Activated CD4-positive, alpha-beta T cell treated with anti-CD3 and anti-CD28 coated beads, Interleukin-2, amount 50 U/mL, for 16 hours (primary cell): ENCODE results near the gene BAHCC1.
"Not testable (repeated sequence)": the region's sequence is repeated elsewhere in the genome, so short reads cannot be mapped to it uniquely, and the experiment has no call there.

ENCODE experiments used
- DNase-seq: peaks from one replicate; pipeline ENCODE4 v3.0.0-alpha.2; 2020

Gene BAHCC1

GRCh38 chr17:81414756-81415516 is 19.7 kb downstream of the BAHCC1 start:
- no peak for DNase-seq

GRCh38 chr17:81415681-81416080 is 20.4 kb downstream of the BAHCC1 start:
- no peak for DNase-seq

- DNase-seq = no peak
These were observed 21.4 kb downstream of the BAHCC1 start for GRCh38 chr17:81416612-81417011.

DNA sequence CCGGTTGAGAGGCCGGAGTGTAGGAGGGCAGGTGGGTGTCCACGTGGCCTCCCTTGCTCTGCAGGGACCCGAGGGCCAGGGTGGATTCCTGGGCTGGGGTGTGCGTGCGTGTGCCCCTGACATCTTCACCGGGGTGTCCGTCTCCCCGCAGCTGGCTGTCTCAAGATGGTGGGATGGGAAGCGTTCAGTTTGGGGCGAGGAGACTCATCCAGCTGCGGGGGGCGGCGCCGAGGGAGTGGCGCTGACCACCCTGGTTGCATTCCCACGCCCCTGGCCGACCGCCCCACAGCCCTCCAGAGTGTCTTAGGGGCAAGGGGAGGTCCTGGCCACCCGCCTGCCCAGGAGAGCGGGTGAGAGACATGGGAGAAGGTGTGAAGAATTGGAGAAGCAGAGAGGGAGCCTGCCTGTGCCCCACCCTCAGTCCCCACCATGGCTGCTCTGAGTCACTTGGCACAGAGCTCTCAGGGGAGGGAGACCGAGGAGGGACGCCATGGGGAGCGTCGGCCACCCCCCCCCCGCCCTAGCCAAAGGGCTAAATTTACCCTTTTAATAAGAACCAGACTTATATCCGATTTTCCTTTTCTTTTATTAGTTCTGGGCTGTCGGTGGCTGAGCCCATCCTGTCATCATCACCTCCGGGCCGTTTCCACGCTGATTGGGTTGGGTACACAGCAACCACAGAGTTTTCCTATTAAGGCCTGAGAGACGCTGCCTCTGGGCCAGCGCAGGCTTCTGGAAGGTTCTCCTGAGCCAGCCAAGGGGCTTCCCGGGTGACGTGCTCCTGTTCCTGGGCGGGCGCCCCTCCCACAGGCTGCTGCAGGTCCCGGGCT is 22.0 kb downstream of the BAHCC1 start:
- no peak for DNase-seq

GRCh38 chr17:81417879-81418709 is 22.8 kb downstream of the BAHCC1 start:
- DNase-seq = no peak

GRCh38 chr17:81418710-81419318 is 23.6 kb downstream of the BAHCC1 start:
- DNase-seq = no peak

GRCh38 chr17:81419319-81419885 is 24.1 kb downstream of the BAHCC1 start:
- DNase-seq = no peak

DNA sequence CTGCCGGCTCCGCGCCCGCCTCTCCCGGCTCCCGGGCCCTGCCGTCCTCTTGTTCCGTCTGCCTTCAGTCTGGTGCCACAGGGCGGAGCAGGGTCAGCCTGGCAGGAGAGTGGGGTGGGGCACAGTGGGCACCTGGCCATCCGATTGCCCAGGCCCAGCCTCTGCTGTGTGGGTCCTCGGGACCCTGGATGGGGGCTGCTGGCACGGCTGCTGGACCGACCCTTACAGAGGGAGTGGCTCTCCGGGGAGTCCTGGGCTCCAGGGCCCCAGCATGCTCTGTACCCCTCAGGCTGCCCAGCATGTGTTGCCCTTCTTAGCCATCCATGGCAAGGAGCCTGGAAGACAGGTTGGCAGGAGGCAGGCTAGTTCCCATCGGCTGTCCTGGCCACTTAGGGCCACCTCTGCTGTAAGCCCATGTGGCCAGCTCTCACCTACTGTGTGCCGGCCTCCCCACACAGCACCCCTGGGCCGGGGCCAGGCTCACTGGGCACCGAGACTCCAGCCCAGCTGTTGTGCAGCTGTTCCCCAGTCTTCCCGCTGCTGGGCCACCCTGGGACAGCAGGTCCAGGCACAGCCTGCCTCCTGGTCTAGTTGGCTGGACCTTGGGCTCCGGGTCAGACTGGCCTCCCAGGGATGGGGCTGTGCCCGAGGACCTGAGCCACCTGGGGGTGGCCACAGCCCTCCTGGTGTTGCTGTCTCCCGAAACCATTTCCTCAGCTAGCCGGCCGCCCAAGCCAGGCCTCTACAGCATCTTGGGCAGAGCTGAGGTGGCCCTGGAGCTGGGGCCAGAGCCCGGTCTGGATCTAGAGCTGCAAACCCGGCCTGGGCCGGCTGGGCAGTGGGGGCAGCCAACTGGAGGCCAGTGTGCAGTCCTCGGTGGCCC is 24.9 kb downstream of the BAHCC1 start:
- DNase-seq = no peak

DNA sequence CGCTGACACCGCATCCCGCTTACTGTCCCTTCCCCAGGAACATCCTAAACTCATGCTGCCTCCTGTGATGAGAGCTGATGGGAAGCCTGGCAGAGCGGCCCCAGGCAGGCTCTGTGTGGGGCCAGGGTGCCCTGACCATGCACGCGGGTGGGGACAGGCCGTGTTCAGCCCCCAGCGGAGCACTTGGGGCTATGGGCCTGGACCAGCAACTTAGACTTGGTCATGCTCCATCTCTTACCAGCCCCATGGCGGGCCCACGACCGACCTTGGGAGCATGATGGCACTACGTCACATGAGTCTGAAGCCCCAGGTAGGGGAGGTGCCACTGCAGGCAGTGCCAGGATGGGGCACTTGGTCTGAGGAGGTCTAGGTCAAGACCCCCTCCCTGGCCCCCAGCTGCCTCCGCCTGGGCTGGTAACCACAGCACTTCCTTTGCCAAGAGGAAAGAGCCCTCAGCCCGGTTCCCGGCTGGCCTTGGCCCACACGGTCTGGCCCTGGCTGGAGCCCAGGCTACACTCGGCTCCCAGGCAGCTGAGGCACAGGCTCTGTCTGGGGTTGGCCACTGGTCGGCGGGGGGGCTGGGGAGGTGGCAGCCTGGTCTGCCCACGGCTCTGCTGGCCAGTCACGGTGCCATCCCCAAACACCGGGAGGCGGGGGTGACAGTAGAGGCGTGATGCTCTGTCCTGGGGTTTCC is 25.7 kb downstream of the BAHCC1 start:
- no peak for DNase-seq

DNA sequence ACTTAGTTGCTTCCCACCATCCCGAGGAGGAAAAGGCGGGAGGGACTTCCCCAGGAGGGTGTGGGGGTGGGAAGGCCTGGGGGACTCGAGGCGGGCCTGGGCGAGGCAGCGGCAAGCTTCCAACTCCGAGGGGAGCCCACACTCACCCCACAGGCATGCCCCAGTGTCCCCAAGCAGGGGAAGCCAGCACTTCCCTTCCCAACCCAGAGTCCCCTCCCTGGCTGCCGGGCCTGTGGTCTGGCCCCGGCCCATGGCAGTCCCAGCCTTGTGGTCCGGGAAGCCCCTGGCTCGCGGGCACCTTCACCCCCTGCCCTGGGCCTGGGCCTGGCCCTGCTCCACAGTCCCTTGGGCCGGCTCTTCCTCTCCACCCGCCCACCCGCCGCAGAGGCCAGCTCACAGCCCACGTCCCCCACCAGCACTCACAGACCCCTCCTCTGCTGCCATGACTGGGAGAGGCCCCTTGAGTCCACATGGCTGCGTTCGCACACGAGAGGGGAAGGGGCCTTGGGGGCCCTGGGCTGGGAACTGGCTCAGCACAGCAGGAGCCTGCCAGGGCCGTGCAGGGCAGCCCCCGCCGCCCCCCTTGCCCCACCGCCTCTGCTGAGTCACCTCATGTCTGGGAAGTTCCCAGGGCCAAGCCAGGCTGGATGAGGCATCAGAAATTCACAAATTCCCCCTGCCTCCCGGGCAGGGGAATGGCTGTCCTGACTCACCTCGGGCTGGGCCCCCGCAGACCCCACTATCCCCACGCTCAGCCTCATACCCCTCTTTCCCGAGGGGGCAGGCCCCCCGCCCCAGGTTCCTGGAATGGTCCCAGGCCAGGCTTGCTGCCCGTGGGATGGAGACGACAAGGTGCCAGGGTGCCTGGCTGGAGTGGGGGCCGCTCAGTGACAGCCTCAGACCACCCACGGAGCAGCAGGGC is 27.8 kb downstream of the BAHCC1 start:
- DNase-seq = no peak

GRCh38 chr17:81423698-81424071 is 28.4 kb downstream of the BAHCC1 start:
- no peak for DNase-seq

DNA sequence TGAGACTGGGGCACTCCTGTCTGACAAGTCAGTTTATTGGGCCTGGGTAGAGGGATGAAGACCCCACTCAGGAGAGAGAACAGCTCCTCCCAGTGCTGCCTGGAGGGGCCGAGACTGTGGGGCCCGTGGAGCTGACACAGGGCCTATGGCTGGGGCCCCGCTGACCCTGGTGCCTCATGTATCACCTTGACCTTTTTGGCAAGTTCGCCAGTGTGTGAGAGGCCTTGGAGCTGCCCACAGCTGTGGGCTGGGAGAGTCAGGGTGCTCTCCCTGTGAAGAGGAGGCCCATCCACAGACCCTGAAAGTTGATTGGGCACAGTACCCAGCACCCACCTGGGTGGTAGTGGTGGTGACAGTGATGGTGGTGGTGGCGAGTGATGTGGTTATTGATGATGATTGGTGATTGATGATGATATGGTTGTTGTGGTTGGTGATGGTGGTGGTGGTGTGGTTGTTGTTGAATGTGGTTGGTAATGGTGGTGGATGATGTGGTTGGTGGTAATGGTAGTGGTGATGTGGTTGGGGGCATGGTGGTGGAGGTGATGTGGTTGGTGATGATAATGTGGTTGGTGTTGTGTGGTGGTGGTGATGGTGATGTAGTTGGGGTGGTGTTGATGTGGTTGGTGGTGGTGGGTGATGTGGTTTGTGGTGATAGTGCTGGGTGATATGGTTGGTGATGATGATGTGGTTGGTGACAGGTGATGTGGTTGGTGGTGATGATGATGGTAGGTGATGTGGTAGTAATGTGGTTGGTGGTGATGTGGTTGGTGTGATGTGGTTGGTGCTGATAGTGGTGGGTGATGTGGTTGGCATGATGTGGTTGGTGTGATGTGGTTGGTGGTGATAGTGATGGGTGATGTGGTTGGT is 29.1 kb downstream of the BAHCC1 start:
- no peak for DNase-seq

- DNase-seq = not testable (repeated sequence)
These were observed 29.8 kb downstream of the BAHCC1 start for GRCh38 chr17:81425041-81425440.

GRCh38 chr17:81425716-81426392 is 30.6 kb downstream of the BAHCC1 start:
- DNase-seq = not testable (repeated sequence)

DNA sequence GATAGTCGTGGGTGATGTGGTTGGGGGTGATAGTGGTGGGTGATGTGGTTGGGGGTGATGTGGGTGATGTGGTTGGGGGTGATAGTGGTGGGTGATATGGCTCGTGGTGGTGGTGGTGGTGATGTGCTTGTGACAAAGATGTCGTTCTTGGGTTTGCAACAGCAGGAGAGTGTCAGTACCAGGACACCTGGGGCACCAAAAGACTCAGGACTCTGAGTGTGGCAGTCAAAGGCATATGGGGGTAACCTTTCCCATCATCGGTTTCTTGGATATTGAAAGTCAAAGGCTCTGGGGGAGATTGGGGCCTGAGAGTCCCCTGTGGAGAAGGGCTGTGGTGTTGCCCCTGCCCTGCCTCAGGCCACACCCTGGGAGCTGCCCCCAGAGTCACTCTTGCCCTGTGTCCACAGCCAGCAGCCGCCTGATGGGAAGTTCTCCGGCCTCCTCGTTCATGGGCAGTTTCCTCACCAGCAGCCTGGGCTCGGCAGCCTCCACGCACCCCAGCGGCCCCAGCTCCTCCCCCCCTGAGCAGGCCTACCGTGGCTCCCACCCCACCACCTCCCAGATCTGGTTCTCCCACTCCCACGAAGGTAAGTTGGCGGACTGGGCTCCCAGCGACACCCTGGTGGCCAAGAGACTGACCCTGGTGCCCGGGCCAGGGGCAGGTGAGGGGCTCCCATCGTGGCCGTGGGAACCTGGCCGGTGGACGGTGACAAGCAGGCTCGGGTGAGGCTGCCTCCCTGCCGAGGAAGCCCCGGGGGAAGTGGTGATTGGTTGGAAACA is 31.3 kb downstream of the BAHCC1 start:
- no peak for DNase-seq

- DNase-seq = no peak
These were observed 32.2 kb downstream of the BAHCC1 start for GRCh38 chr17:81427173-81428120.
